ENCODE data around the gene UFC1.

UFC1 gene

DNA sequence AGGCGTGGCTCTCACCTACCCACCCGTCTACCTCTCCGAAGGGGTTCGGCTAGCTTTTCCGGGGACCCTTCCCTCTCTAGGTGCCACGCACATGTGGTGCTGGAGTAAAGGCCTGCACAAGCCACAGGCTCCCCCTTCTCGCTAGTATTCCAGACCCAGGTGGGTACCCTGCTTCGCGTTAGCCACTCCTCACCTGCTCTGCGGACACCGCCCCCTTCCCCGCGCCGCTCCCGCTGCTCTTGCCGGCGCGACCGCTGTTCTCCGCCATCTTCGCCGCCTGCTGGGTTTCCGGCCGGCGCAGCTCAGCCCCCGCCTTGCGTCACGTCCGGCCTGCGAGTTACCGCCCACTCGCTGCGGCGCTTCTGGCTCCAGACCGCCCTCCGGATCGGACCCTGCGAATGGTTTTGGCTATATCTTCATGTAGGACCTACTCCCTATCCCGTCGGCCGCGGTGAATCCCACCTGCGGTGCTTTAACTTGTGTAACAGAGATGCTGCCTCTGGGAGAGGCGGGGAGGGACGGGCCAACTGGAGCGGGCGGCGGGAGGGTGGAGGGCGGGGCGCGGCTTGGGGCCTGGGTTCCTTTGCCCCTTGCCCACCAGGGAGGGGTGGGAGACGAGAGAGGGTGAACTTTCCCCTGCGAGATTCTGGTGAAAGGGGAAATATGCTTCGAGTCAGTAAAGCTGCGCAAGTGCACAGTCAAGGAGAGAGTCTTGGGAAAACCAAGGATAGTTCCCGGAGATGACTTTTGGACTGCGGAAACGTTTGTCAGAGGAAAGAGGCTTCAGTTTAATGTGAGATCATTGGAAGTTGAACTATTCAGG, 35.8 kb upstream of the UFC1 start, which contains the start of the genes NIT1 and PFDN2:
NIT1 (plus strand) TSS at position 347 of the 823 bp plus-strand sequence; CDS start at position 419, 72 bp downstream.
PFDN2 (minus strand) TSS at position 279 of the 823 bp plus-strand sequence; CDS start at position 268, 11 bp downstream.
- peak; percentile 28 for DNase-seq (ENCODE audit: low read depth)
- H3K4me3 ChIP-seq (ENCODE audit: low read length), result peak within 1 kb of the TSS; percentile 100
- TF ChIP-seq CTCF (conservative IDR thresholded peaks at IDR 0.05; ENCODE audit: low read depth, low read length), result no peak

DNA sequence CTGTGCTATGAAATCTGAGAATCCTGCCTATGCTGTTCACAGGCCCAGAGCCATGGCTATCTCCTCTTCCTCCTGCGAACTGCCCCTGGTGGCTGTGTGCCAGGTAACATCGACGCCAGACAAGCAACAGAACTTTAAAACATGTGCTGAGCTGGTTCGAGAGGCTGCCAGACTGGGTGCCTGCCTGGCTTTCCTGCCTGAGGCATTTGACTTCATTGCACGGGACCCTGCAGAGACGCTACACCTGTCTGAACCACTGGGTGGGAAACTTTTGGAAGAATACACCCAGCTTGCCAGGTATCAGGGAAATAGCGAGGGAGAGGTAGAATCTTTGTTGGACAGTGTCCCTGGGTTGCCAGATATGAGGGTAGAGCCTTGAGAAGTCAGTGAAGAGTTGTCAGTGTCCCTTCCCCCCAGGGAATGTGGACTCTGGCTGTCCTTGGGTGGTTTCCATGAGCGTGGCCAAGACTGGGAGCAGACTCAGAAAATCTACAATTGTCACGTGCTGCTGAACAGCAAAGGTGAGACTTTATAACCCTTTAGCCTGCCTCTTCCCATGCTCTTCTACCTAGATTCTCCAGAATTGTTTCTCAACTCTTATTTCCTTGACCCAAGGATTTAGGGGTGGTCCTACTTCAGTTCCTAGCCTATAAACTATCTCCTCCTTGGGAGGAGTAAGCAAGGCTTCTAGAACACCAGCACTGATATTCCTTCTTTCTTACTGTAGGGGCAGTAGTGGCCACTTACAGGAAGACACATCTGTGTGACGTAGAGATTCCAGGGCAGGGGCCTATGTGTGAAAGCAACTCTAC, 34.5 kb upstream of the UFC1 start:
- TF ChIP-seq CTCF (conservative IDR thresholded peaks at IDR 0.05; ENCODE audit: low read depth, low read length), result peak; percentile 56
- peak overlapping the region; percentile 100 for H3K4me3 ChIP-seq (ENCODE audit: low read length)

DNA sequence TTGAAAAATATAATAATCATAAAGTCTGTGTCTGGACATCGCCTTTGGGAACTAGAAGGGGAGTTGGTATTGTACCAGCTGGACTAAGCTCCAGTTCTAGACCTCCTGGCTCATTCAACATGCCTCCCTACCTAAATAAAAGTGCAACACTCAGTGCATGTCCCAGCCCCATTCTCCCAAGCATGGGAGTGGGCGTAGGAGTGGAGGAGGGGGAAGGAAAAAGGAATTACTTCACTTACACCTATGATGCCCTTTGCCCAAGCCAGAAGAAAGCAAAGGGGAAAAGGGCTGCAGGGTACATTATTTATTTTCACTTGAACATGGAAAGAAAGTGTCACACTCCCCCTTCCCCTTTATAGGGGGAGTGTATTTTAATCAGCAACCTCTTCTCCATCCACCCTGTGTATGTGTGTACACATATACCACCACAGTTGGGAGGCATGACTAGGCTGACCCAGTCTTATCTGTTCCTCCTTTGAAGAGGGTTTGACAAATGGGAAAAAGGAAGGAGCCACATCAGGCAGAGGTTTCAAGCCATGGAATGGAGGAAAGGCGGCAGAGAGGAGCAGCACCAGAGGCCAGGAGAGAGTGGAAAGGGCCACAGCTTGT, 32.6 kb upstream of the UFC1 start:
- no peak overlapping the region for H3K4me3 ChIP-seq (ENCODE audit: low read length)
- no peak for TF ChIP-seq CTCF (conservative IDR thresholded peaks at IDR 0.05; ENCODE audit: low read depth, low read length)
- no peak for DNase-seq (ENCODE audit: low read depth)

More for the DNA sequence above, 34.5 kb upstream of the UFC1 start:
- peak; percentile 48 for DNase-seq (ENCODE audit: low read depth)

GRCh38 chr1:161121834-161122233, 31.9 kb upstream of the UFC1 start:
- no peak for TF ChIP-seq CTCF (conservative IDR thresholded peaks at IDR 0.05; ENCODE audit: low read depth, low read length)
- no peak overlapping the region for H3K4me3 ChIP-seq (ENCODE audit: low read length)
- DNase-seq (ENCODE audit: low read depth), result no peak

DNA sequence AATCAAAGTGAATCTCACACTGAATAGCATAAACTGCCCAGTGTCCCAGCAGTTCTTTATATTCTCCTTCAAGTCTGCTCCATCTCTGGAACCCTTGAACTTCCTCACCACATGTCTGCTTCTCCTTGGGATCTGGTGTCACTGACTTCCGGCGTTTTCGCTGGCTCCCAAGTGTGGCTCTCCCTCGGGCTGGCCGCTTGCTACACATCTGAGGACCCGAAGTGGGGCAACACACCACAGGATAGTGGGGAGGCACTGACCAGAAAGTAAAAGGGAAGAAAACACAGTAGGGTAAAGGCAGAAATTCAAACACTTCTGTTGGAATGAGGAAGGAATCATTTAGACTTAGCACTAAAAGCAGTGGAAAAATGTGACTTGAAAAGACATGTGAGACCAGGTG, 30.8 kb upstream of the UFC1 start:
- H3K4me3 ChIP-seq (ENCODE audit: low read length), result no peak overlapping the region
- no peak for DNase-seq (ENCODE audit: low read depth)
- TF ChIP-seq CTCF (conservative IDR thresholded peaks at IDR 0.05; ENCODE audit: low read depth, low read length), result no peak

GRCh38 chr1:161127649-161128048, 26.1 kb upstream of the UFC1 start:
- no peak overlapping the region for H3K4me3 ChIP-seq (ENCODE audit: low read length)
- TF ChIP-seq CTCF (conservative IDR thresholded peaks at IDR 0.05; ENCODE audit: low read depth, low read length), result no peak
- no peak for DNase-seq (ENCODE audit: low read depth)

All from retinal pigment epithelial cell (primary cell).